SU-DHL-6 (cell line): ENCODE results near the gene EIF4EBP2.

Experiments
- CTCF ChIP-seq: fragments of 200-600 bp; sonication (generic); IDR thresholded peaks from one replicate; pipeline ENCODE4 v1.5.1; 2017; ENCODE audit warnings: antibody characterized with exemption, mild to moderate bottlenecking, low read length, moderate library complexity; ENCODE audit not compliant: insufficient read depth, poor library complexity, severe bottlenecking
- EZH2phosphoT487 ChIP-seq: fragments of 200-600 bp; sonication (generic), shearing (Covaris generic); conservative IDR thresholded peaks from 2 replicates; pipeline ENCODE4 v1.6.1; 2018; ENCODE audit warnings: mild to moderate bottlenecking, antibody characterized with exemption, low read length, moderate library complexity, mixed read lengths

- no peak for TF ChIP-seq CTCF
- no peak for TF ChIP-seq EZH2phosphoT487
Measured at GRCh38 chr10:70445718-70446657, 42.0 kb downstream of the EIF4EBP2 start.
